Fibroblast of skin of abdomen (primary cell): ENCODE results near the gene DOHH.
"Not testable (repeated sequence)": the region's sequence is repeated elsewhere in the genome, so short reads cannot be mapped to it uniquely, and the experiment has no call there.

Experiments used
- DNase-seq: peaks from one replicate; pipeline ENCODE4 v3.0.0-alpha.2; 2013

DOHH gene

DNA sequence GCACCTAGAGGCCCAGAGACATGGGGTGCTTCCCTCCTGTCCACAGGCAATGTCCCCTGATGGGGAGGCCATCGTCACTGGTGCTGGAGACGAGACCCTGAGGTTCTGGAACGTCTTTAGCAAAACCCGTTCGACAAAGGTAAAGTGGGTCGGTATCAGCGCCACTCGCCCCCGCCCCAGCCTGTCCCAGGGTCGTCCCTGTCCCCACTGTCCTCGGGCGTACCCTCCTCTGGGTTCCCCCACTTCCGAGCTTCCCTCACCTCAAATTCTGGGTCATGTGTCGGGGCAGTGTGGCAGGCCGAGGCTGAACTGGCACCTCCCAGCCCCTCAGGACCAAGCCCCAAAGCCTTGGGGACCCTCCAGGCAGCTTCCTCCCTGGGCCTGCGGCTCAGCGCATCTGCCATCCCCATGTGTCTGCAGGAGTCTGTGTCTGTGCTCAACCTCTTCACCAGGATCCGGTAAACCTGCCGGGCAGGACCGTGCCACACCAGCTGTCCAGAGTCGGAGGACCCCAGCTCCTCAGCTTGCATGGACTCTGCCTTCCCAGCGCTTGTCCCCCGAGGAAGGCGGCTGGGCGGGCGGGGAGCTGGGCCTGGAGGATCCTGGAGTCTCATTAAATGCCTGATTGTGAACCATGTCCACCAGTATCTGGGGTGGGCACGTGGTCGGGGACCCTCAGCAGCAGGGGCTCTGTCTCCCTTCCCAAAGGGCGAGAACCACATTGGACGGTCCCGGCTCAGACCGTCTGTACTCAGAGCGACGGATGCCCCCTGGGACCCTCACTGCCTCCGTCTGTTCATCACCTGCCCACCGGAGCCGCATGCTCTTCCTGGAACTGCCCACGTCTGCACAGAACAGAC lies 34.1 kb upstream of the DOHH start:
- no peak for DNase-seq

DNA sequence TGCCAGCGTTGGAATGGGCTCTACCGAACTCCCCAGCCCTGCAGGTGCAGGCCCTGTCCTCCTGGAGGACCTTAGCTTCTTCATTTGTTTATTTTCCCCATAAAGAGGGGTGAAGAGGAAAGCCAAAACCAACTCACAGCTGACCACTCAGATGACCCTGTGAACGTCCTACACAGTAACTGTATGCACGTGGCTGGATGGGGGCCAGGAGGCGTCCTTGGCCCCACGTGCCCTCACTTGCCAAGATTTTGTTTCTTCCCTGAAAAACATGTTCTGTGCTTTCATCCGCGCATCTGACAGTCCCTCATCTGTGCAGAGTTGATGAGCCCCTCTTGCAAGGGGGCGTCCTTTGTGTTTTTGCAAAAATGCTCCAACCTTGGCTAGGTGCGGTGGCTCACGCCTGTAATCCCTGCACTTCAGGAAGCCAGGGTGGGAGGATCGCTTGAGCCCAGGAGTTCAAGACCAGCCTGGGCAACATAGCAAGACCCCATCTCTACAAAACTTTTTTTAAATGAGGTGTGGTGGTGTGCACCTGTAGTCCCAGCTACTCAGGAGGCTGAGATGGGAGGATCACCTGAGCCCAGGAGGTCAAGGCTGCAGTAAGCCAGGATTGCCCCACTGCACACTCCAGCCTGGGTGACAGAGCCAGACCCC lies 33.2 kb upstream of the DOHH start:
- DNase-seq: no peak

GRCh38 chr19:3533033-3533432 lies 32.6 kb upstream of the DOHH start:
- DNase-seq: no peak

- no peak for DNase-seq
Observed at GRCh38 chr19:3532154-3532786, 31.8 kb upstream of the DOHH start.

DNA sequence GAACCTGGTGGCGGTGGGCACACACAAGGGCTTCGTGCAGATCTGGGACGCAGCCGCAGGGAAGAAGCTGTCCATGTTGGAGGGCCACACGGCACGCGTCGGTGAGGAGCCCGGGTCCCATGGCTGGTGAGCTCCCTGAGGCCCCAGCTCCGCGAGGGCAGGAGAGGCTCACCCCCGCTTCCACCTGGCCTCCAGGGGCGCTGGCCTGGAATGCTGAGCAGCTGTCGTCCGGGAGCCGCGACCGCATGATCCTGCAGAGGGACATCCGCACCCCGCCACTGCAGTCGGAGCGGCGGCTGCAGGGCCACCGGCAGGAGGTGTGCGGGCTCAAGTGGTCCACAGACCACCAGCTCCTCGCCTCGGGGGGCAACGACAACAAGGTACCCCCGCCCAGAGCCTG lies 31.2 kb upstream of the DOHH start:
- no peak for DNase-seq

DNA sequence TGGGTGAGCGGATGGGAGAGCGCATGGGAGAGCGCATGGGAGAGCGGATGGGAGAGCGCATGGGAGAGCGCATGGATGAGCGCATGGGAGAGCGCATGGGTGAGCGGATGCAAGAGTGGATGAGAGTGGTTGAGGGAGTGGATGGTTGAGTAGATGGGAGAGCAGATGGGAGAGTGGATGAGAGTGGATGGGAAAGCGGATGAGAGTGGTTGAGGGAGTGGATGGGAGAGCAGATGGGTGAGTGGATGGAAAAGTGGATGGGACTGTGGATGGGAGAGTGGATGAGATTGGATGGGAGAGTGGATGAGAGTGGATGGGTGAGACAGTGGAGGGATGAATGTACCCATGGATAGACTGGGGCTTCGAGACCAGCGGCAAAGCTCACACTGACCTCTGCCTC lies 29.9 kb upstream of the DOHH start:
- no peak for DNase-seq

GRCh38 chr19:3529299-3529698 lies 28.8 kb upstream of the DOHH start:
- not testable (repeated sequence) for DNase-seq

GRCh38 chr19:3528539-3529211 lies 28.2 kb upstream of the DOHH start:
- DNase-seq: no peak

DNA sequence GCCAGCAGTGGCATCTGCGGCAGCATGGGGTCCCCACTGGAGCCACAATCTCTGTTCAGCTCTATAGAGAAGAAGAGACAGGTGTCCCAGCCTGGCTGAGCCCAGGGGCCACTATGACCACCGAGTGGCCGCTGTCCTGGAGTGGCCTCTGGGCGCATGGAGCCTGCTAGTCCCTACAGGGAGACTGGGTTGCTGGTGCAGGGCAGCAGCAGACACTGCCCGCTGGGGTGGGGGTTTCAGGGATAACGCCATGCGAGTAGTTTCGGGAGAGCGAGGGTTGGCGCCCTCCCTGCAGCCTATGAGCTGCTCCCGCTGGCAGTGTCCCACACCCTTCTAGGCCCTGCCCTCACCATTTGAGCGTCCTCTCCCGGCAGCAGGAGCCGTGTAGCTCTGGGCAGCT lies 27.6 kb upstream of the DOHH start:
- no peak for DNase-seq

GRCh38 chr19:3527238-3527910 lies 26.9 kb upstream of the DOHH start:
- DNase-seq: no peak

GRCh38 chr19:3526507-3527237 lies 26.2 kb upstream of the DOHH start:
- DNase-seq: no peak

DNA sequence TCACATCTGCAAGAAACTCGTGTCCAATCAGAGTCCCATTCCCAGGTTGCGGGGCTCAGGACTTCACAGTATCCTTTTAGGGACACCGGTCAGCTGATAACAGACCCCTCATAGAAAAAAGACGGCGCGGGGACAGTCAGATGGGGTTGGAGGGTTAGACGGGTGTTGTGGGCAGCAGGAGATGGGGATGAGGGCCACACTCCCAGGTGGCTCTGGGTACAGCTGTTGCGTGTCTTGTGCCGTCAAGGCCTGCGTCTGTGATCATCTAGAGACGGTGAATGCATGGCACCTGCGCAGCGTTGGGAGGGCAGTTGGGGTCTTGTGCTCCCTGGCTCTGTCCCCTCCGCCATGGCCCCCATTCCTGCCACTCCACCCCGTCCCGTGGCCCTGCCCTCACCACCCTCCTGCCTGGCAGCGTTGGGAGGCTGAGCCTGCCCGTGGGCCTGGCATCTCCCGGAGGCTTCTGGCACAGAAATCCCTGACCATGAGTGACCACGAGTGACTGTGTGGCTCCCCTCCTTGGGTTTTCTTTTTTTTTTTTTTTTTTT lies 24.5 kb upstream of the DOHH start:
- no peak for DNase-seq

GRCh38 chr19:3524078-3524842 lies 23.8 kb upstream of the DOHH start:
- DNase-seq: no peak

GRCh38 chr19:3523361-3524077 lies 23.0 kb upstream of the DOHH start:
- DNase-seq: no peak

- DNase-seq: no peak
Observed at GRCh38 chr19:3522421-3523360, 22.2 kb upstream of the DOHH start.

- no peak for DNase-seq
Observed at GRCh38 chr19:3521104-3521445, 20.6 kb upstream of the DOHH start.

DNA sequence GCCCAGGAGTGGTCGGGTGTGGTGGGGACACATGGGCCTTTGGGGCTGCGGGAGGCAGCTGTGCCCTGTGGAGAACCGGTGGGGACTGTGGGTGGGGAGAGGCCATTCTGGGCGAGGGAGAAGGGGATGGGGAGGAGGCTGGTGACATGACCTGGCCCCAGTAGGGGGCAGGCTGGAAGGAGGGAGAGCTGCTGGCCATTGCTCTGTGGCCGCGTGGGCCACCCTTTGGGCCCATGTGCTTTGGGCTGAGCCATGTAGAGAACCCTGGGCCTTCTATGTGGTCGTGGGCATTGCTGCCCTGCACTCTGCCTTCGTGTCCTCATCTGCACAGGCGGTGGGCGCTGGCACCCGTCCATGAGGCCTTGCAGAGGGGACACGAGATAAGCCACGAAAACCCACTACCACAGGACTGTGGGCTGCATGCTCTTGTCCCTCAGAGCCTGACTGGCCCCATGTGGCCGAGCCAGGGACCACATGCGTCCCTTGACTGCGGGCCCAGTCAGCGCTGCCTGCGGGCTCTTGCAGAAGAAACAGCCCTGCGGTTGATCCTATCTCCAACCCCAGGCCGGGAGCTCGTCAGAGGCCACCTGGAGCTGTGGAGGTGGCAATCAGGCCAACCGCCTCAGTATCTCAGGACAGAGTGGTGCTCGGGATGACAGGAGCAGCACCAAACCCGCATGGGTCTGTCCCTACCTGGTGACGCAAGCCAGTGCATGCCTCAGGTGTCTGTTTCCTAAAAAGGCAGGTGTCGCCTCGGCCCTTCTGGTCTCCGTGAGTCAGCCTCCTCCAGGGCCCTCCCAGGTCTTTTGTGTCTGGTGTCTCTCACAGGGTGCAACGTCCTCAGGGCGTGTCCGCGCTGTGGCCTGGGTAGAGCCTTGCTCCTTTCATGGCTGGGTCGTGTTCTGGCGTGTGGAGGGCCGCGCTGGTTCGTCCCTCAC lies 20.0 kb upstream of the DOHH start:
- DNase-seq: no peak

GRCh38 chr19:3519126-3519525 lies 18.7 kb upstream of the DOHH start:
- DNase-seq: no peak
